GM21717 (cell line): Measurements from ENCODE around the gene SORL1.

Source experiments
- ATAC-seq: cut with Tn5 transposase; IDR thresholded peaks from one replicate; pipeline ENCODE4 v1.9.1; 2021; ENCODE audit warnings: mild to moderate bottlenecking, moderate library complexity; ENCODE audit not compliant: unreplicated experiment

SORL1 gene

GRCh38 chr11:121650351-121651256 lies 198.5 kb downstream of the SORL1 start:
- no peak for ATAC-seq

- ATAC-seq = no peak
Measured at GRCh38 chr11:121651257-121651605, 199.1 kb downstream of the SORL1 start.

GRCh38 chr11:121652971-121653370 lies 200.9 kb downstream of the SORL1 start:
- ATAC-seq = no peak

DNA sequence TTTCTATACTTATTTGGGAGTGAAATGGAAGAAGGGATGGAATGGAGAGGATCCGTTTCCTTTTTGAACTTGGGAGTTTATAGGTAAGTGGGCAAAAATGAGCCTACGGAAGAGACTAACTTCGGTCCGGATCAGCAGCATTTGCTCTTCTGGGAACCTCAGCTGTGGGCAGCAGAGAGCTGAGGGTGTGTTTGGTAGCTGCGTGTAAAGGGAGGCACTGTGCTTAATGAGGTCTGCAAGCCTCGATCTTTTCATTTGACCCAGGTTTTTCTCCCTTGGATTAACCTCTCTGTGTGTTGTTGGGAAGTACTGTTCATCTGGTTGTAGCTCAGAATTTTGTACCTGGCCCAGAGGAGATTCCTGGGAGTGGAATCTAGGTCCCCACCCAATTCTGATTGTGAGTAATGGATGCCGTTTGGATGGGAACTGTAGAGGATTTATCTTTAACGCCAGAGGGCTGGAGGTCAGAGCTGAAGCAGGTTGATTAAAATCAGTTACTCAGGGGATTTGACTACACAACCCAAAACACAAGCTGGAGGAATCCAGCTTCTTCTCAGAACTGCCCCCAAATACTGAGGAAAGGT lies 202.2 kb downstream of the SORL1 start:
- ATAC-seq = no peak

- ATAC-seq = no peak
Measured at GRCh38 chr11:121654843-121655536, 202.9 kb downstream of the SORL1 start.

GRCh38 chr11:121655537-121656327 lies 203.6 kb downstream of the SORL1 start:
- ATAC-seq = peak; percentile 95

GRCh38 chr11:121656328-121657090 lies 204.4 kb downstream of the SORL1 start:
- ATAC-seq = no peak

DNA sequence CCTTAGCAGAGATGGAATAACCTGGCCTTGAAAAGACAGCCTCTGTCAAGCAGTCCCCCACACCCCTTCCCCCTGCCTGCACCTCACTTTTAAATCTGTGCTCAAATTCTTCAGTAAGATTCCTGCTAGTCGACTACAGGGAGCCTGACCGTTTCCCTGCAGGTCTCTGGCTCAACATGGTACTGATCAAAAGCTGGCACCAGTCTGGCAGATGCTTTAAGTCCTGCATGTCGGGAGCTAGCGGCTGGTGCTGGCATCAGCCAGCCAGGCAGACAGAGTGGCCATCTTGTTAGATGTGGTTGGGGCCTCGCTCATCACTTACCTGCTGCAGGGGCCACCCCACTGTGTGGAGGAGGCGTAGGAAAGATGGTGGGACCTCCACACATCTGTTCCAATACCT lies 205.0 kb downstream of the SORL1 start:
- ATAC-seq = no peak

DNA sequence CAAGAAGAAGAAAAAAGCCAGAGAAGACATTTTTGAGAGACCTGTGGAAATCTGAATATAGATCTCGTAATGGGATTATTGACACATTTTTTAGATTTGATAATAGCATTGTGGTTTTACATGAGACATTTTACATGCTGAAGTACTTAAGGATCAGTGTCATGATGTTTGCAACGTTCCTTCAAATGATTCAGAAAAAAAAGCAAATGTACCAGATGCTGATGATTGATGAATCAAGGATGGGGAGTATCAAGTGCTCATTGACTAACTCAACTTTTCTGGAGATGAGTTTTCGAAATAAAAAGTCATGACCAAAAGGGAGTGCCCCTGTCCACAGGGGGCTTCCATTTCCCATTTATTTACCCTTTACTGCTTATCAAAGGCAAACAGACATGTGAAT lies 207.7 kb downstream of the SORL1 start:
- ATAC-seq = no peak

DNA sequence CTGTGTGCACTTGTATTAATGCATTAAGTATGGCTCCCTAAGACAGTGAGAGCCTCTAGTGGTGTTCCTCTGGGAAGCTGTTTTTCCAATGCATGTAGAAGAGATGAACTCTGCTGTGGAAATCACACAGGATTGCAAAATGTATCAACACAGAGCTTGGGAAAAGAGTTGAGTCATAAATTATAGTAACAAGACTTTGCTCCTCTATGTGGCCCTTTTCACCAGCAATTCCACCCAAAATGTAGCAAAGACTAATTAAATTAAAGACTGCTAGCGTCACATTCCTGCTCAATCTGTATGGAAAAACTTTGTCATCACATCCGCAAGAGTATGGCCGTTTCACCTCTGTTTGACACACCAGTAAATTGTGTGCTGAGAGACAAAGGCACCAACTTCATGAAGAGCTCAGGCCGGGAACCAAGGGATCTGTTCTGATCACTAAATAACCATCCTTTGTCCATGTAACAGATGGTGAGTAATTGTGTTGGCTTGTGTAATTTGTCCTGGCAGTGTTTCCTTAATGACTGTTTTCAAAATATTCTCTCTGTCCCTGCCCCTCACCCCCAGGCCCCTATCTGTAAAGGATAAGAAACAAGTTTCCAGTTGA lies 209.9 kb downstream of the SORL1 start:
- ATAC-seq = no peak

- no peak for ATAC-seq
Measured at GRCh38 chr11:121664144-121664543, 212.0 kb downstream of the SORL1 start.

- ATAC-seq = no peak
Measured at GRCh38 chr11:121665206-121665838, 213.2 kb downstream of the SORL1 start.

- no peak for ATAC-seq
Measured at GRCh38 chr11:121667836-121668235, 215.7 kb downstream of the SORL1 start.

DNA sequence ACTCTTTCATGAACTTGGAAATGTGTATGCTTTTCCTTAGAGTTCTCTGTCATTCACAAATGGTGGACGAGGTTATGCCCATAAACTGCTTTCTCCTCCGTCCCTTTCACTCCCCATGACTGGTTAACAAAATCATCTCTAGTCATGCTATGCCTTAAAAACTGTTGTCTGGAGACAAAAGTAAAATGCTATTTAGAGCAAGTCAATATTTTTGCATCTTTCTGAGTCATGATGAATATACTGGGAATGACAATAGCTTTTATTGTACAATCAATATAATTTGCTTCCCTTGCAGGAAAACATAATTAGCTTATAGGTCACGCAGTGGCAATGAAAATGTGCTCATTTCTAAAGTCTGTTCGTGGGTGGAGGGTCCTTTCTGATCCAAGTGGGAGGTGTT lies 217.3 kb downstream of the SORL1 start:
- no peak for ATAC-seq

DNA sequence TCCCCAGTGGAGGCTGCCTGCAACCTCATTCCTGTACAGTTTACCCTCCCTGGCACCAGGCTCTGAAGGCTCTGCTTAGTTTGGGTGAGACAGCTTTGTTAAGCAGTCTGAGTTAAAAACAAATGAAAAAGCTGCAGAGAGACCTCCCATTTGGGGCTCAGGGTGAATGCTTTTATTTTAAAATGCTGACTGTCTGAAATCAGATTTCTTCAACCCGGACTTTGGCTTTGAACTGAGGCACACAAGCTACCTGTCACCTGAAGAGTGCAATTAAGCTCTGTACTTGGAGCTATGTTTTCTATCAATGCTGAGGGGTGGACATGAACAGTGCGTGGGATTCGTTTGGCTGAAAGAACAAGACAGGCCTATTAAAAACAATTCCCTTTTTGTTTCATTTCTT lies 218.2 kb downstream of the SORL1 start:
- ATAC-seq = no peak

GRCh38 chr11:121670805-121671282 lies 218.7 kb downstream of the SORL1 start:
- no peak for ATAC-seq

GRCh38 chr11:121671283-121672168 lies 219.4 kb downstream of the SORL1 start:
- ATAC-seq = no peak
